NCI-H2107 treated with DMSO at 0.1 percent for 48 hours (cell line): Measurements from ENCODE around the gene HS3ST6.
"Not testable (repeated sequence)": the region's sequence is repeated elsewhere in the genome, so short reads cannot be mapped to it uniquely, and the experiment has no call there.

Source experiments
- DNase-seq: peaks from one replicate; lab custom pipeline; 2025; ENCODE audit not compliant: unreplicated experiment; lab: John Stamatoyannopoulos, UW

The HS3ST6 gene

DNA sequence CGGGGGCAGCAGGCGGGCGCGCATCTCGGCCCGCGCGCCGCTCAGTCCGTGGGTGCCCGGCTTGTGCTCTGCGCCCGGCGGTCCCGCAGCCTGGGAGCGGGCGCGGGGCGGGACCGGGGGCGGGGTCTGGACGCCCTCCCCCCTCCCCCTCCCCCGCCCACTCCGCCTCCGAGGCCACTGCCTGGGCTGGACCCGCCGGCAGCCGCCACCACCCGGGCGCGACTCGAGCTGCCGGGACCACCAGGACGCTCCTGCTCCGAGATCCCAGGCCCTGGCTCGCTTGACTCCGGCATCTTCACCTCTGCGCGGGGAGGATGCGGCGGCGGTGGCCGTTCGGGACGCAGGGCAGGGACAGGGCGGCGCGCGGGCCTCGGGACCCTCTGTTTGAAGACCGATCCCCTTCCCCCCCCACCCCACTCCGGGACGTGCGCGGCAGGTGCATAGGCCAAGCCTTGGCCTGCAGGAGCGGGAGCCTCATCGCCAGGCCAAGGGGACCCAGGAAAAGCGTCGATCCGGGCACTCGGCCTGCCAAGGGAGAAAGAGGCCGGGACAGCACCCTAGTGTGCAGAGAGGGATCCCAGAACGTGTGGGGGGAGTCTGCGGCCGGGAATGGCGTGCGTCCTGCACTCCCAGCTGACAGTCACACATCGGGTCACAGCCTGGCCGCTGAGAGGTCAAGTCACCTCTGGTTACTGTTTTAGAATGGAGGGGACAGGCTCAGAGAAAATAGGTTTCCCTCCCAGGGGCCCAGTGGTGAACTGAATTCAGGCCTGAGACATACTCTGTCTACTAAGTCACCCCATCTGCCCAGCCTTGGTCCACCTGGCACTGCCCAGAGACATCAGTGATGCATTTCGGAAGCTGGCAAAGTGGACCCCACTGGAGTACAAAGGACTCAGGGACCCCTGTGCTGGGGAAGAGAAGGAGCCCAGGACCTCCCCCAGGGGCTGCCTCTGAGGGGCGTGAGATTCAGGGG is at the start of gene HS3ST6:
Gene HS3ST6 (minus strand): TSS at position 65 of the 976 bp plus-strand sequence. CDS start 92 bp downstream, outside the sequence.
- no peak for DNase-seq

DNA sequence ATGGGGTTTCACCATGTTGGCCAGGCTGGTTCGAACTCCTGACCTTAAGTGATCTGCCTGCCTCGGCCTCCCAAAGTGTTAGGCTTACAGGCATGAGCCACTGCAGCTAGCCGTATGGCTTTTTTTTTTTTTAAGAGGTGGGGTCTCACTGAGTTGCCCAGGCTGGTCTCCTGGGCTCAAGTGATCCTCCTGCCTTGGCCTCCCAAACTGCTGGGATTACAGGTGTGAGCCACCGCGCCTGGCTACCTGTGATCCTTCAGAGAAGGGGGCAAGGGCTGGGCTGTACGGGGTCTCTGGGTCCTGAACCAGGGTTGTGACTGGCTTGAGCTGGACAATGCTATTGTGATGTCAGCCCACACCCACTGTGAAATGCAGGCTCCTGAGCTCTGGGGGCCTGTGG is 48.2 kb upstream of the HS3ST6 start, which contains the start of gene RNF151:
Gene RNF151 (plus strand): TSS at position 397 of the 400 bp plus-strand sequence. CDS start 26 bp downstream, outside the sequence.
- DNase-seq = no peak

- no peak for DNase-seq
These were observed 47.3 kb upstream of the HS3ST6 start for GRCh38 chr16:1965396-1966001.

GRCh38 chr16:1964506-1965395 is 46.5 kb upstream of the HS3ST6 start, which contains the start of gene RPS2:
TSS of gene RPS2 (minus strand) at chr16:1964826. CDS start at chr16:1964625, 201 bp downstream.
- peak; percentile 95 for DNase-seq

- DNase-seq = no peak
These were observed 45.7 kb upstream of the HS3ST6 start for GRCh38 chr16:1963806-1964505.

- DNase-seq = not testable (repeated sequence)
These were observed 44.2 kb upstream of the HS3ST6 start for GRCh38 chr16:1962161-1963153.

- no peak for DNase-seq
These were observed 43.4 kb upstream of the HS3ST6 start for GRCh38 chr16:1961651-1962067.

DNA sequence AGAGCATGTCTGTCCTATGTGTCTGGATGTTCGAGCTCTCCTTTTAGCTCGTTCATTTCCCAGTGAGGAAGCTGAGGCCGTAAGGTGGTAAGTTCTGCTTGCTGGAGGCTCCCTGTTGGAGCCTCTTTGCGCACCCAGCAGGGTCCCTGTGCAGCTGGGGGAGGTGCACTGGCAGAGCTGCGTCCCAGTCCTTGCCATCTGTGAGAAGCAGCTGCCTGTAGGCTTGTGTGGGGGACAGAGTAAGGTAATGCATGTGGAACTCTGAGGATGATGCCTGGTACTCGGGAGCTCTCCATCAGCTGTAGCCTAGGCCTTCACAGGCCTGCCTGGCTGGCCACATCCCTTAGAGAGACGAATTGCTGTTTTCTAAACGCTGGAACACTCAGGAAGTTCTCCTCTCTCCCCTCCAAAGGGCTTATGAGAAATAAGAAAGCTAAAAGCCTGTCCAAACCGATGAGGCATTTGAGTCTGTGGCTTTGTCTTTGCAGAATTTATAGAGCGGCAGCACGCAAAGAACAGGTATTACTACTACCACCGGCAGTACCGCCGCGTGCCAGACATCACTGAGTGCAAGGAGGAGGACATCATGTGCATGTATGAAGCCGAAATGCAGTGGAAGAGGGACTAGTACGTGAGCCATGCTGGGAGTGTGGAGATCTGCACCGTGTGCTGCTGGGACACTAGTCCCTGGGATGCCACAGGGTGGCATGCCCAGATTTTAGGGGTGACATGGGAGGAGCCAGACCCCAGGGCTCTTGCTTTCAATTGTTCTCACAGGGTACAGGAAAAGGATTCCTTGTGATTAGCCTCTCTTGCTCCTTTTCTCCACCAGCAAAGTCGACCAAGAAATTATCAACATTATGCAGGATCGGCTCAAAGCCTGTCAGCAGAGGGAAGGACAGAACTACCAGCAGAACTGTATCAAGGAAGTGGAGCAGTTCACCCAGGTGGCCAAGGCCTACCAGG is 42.7 kb upstream of the HS3ST6 start:
- peak; percentile 72 for DNase-seq

DNA sequence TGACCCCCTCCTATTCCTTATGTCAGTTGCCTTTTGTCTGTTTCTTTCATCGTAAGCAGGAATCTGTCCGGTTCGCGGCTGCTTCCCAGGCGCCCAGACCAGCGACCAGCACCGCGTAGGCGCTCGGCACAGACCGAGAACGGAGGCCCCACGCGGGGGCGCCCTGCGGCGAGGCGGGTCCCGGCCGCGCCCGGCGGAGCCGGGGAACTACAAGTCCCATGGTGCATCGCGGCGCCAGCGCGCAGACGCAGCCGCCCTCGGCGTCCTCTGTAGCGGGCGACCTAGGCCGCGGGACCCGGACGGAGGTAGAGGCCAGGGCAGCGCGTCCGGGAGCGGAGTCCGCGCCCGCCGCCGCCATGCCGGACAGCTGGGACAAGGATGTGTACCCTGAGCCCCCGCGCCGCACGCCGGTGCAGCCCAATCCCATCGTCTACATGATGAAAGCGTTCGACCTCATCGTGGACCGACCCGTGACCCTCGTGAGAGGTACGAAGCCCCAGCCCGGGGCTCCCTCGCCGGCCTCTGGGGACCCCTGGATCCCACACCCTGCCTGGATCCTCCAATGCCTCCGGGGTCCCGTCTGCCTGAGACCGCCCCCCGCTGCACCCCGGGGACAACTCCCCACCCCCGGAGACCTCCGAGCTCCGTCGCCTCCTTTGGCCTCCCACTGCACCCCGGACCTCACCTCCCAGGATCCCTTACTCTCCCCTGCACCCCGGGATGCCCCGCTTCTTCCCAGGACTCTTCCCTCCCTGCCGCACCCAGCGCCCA is 41.2 kb upstream of the HS3ST6 start, which contains the start of gene NDUFB10:
Gene NDUFB10 (plus strand): TSS at position 270 of the 771 bp plus-strand sequence. CDS start 87 bp downstream, at position 357.
- peak; percentile 55 for DNase-seq

GRCh38 chr16:1958715-1959268 is 40.6 kb upstream of the HS3ST6 start:
- no peak for DNase-seq

DNA sequence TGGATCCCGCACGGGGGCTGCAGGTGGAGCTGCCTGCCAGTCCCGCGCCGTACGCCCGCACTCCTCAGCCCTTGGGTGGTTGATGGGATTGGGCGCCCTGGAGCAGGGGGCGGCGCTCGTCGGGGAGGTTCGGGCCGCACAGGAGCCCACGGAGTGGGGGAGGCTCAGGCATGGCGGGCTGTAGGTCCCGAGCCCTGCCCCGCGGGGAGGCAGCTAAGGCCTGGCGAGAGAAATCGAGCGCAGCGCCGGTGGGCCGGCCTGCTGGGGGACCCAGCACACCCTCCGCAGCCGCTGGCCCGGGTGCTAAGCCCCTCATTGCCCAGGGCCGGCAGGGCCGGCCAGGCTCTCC is 39.9 kb upstream of the HS3ST6 start:
- not testable (repeated sequence) for DNase-seq

- not testable (repeated sequence) for DNase-seq
These were observed 39.4 kb upstream of the HS3ST6 start for GRCh38 chr16:1957434-1958142.

DNA sequence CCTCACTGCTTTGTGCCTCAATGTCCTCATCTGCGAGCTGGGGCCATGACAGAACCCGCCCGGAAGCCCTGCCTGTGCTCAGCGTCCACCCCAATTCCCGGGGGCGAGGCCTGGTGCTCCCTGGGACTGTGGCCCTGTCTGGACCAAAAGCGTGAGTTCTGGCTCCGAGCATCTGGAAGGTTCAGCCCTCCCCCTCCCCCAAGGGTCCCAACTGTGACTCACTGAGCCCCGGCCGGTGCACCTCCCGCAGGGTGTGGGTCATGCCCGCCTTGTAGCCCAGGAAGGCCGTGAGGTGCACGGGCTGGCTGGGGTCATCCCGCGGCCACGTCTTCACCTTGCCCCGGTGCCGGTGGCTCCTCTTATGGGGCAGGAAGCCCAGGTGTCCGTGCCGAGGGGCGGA is 35.5 kb upstream of the HS3ST6 start:
- DNase-seq = no peak

- DNase-seq = no peak
These were observed 32.3 kb upstream of the HS3ST6 start for GRCh38 chr16:1950559-1950958.

DNA sequence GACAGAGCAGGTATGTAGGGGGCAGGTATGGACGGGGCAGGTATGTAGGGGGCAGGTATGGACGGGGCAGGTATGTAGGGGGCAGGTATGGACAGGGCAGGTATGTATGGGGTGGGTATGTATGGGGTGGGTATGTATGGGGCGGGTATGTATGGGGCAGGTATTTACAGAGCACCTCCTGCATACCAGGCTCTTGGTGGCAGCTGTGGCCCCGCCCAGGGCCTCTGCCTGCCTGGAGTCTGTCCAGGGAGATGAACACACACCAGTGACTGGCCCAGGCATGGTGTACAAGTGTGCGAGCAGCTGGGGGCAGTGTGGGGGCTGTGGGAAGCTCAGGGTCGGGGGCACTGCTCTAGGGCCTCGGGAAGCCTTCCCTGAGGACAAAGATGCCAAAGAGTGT is 31.8 kb upstream of the HS3ST6 start:
- no peak for DNase-seq

GRCh38 chr16:1949507-1949906 is 31.3 kb upstream of the HS3ST6 start:
- DNase-seq = no peak
